Smooth muscle cell (in vitro differentiated cells): ENCODE results near the gene BTN1A1. TPM values are rescaled to one million over a fixed set of nuclear protein-coding genes. Genes with fewer than 3 reads are reported as not detected.

ENCODE experiments used
- DNase-seq: peaks from one replicate; lab custom pipeline; 2025; ENCODE audit not compliant: unreplicated experiment; lab: John Stamatoyannopoulos, UW
- H2AFZ ChIP-seq: fragments of 200-600 bp; sonication (generic); 2 replicates; pipeline ENCODE4 v1.6.0; 2016; ENCODE audit warnings: antibody characterized with exemption, low read depth, mild to moderate bottlenecking
- H3F3A ChIP-seq: fragments of 200-600 bp; sonication (generic); 2 replicates; pipeline ENCODE4 v1.6.0; 2017; ENCODE audit warnings: antibody characterized with exemption, low read depth
- H3K27ac ChIP-seq: fragments of 200-600 bp; sonication (generic); 2 replicates; pipeline ENCODE4 v1.5.1; 2016; ENCODE audit warnings: low read depth, mild to moderate bottlenecking
- H3K27me3 ChIP-seq: fragments of 200-600 bp; sonication (generic); 2 replicates; pipeline ENCODE4 v1.6.1; 2016; ENCODE audit warnings: low read depth, mild to moderate bottlenecking
- H3K36me3 ChIP-seq: fragments of 200-600 bp; sonication (generic); 2 replicates; pipeline ENCODE4 v1.5.1; 2016; ENCODE audit warnings: low read depth
- H3K4me1 ChIP-seq: fragments of 200-600 bp; sonication (generic); 2 replicates; pipeline ENCODE4 v1.5.1; 2016; ENCODE audit warnings: low read depth
- H3K4me2 ChIP-seq: fragments of 200-600 bp; sonication (generic); 2 replicates; pipeline ENCODE4 v1.6.0; 2016; ENCODE audit warnings: mild to moderate bottlenecking
- H3K4me3 ChIP-seq: fragments of 200-600 bp; sonication (generic); 2 replicates; pipeline ENCODE4 v1.5.1; 2016; ENCODE audit warnings: mild to moderate bottlenecking
- H3K79me2 ChIP-seq: fragments of 200-600 bp; sonication (generic); 2 replicates; pipeline ENCODE4 v1.6.0; 2016; ENCODE audit warnings: low read depth, mild to moderate bottlenecking
- H3K9ac ChIP-seq: fragments of 200-600 bp; sonication (generic); 2 replicates; pipeline ENCODE4 v1.6.0; 2016; ENCODE audit warnings: low read depth
- H3K9me3 ChIP-seq: fragments of 200-600 bp; sonication (generic); replicated peaks from 2 replicates; pipeline ENCODE4 v1.5.1; 2016; ENCODE audit warnings: low read depth
- H4K20me1 ChIP-seq: fragments of 200-600 bp; sonication (generic); 2 replicates; pipeline ENCODE4 v1.6.0; 2016; ENCODE audit warnings: low read depth
- whole genome bisulfite sequencing: methylation state at CpG from one replicate; pipeline ENCODE4 v1.1.7; 2016; ENCODE audit warnings: low lambda C conversion rate; 5-methylcytosine and 5-hydroxymethylcytosine counted together
- polyA plus RNA-seq: library from polyadenylated mRNA; unstranded; fragments of >200 nt; fragmentation: Nextera tagmentation; extraction: Ambion mirVana; gene quantifications from 2 replicates; pipeline ENCODE4 v1.2.1, GENCODE V29; 2016
- total RNA-seq: library from RNA; depleted of rRNA; stranded (reverse); fragments of >200 nt; gene quantifications from 2 replicates; pipeline ENCODE4 v1.2.3, GENCODE V29; 2014
- TF ChIP-seq, protein P1 (sequence below): fragments of 200-600 bp; sonication (generic); IDR thresholded peaks from 2 replicates; pipeline ENCODE4 v1.5.1; 2017; ENCODE audit warnings: borderline replicate concordance, mild to moderate bottlenecking, antibody characterized with exemption; ENCODE audit not compliant: insufficient read depth, poor library complexity, severe bottlenecking

BTN1A1 gene, protein sequence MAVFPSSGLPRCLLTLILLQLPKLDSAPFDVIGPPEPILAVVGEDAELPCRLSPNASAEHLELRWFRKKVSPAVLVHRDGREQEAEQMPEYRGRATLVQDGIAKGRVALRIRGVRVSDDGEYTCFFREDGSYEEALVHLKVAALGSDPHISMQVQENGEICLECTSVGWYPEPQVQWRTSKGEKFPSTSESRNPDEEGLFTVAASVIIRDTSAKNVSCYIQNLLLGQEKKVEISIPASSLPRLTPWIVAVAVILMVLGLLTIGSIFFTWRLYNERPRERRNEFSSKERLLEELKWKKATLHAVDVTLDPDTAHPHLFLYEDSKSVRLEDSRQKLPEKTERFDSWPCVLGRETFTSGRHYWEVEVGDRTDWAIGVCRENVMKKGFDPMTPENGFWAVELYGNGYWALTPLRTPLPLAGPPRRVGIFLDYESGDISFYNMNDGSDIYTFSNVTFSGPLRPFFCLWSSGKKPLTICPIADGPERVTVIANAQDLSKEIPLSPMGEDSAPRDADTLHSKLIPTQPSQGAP
- total RNA-seq (0.27 TPM in 1 of 2 replicates, not detected in the other), polyA plus RNA-seq (not detected in 2 replicates)

DNA sequence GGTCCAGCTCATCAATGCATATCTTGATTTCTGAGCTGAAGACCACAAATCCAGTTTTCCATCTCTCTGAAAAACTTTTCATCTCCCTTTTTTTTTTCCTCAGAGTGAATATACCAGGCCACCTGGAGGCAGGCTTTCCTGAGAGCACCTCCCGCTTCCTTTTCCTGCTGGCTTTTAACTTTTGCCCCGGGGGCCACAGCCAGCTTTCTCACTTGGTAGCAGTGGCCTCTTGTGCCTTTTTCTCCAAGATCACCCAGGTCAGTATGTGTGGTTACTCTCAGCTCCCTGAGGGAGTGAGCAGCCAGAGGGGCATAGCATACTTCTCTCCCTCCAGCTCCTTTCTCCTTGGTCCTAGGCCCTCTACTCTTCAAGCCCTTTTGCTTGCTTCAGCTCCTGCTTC is at the start of gene BTN1A1:
Gene BTN1A1, plus strand, starts transcription at position 202 of the 400 bp plus-strand sequence. CDS start 984 bp downstream, outside the sequence.
- Histone ChIP-seq H3K4me1 (peaks cover 4% of the 10 kb centered on the region), H3K36me3 (no peaks in the 10 kb centered on the region), H4K20me1 (no peaks in the 10 kb centered on the region), H3K79me2 (no peaks in the 10 kb centered on the region), H3K4me2 (peak within 1 kb of the TSS; percentile 87), H3K27ac (no peak within 1 kb of the TSS), H3K4me3 (no peak within 1 kb of the TSS), H3K9ac (no peak within 1 kb of the TSS), H3F3A (no peaks in the 10 kb centered on the region), H3K9me3 (no peaks in the 10 kb centered on the region), H2AFZ (no peak within 1 kb of the TSS), H3K27me3 (peaks cover 53% of the 10 kb centered on the region)
- DNase-seq: no peak
- WGBS: 75% methylated on average over 2 of the region's 2 CpGs
- TF ChIP-seq, protein P1, sequence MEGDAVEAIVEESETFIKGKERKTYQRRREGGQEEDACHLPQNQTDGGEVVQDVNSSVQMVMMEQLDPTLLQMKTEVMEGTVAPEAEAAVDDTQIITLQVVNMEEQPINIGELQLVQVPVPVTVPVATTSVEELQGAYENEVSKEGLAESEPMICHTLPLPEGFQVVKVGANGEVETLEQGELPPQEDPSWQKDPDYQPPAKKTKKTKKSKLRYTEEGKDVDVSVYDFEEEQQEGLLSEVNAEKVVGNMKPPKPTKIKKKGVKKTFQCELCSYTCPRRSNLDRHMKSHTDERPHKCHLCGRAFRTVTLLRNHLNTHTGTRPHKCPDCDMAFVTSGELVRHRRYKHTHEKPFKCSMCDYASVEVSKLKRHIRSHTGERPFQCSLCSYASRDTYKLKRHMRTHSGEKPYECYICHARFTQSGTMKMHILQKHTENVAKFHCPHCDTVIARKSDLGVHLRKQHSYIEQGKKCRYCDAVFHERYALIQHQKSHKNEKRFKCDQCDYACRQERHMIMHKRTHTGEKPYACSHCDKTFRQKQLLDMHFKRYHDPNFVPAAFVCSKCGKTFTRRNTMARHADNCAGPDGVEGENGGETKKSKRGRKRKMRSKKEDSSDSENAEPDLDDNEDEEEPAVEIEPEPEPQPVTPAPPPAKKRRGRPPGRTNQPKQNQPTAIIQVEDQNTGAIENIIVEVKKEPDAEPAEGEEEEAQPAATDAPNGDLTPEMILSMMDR: no peak

DNA sequence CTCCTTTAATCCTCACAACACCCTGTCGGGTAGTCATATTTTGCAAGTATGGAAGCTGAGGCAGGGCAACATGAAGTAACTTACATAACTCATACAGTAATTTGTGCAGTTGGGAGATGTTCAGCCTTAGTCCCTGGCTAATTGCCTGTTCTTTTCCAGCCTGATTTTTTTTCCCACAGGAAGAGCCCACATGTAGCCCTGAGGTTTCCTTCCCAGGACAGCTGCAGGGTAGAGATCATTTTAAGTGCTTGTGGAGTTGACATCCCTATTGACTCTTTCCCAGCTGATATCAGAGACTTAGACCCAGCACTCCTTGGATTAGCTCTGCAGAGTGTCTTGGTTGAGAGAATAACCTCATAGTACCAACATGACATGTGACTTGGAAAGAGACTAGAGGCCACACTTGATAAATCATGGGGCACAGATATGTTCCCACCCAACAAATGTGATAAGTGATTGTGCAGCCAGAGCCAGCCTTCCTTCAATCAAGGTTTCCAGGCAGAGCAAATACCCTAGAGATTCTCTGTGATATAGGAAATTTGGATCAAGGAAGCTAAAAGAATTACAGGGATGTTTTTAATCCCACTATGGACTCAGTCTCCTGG is 47.4 kb upstream of the BTN1A1 start:
- Histone ChIP-seq H3K9ac (no peak overlapping the region), H3K4me3 (no peak overlapping the region), H3K9me3 (no peaks in the 10 kb centered on the region), H4K20me1 (no peaks in the 10 kb centered on the region), H3K4me2 (no peak overlapping the region), H3K4me1 (no peaks in the 10 kb centered on the region), H3K27ac (no peak overlapping the region), H3K79me2 (no peaks in the 10 kb centered on the region), H3K36me3 (no peaks in the 10 kb centered on the region), H3K27me3 (no peaks in the 10 kb centered on the region), H2AFZ (no peak overlapping the region), H3F3A (no peaks in the 10 kb centered on the region)
- TF ChIP-seq, protein P1: no peak
- WGBS: 89% methylated on average over 1 of the region's 1 CpG
- DNase-seq: no peak

DNA sequence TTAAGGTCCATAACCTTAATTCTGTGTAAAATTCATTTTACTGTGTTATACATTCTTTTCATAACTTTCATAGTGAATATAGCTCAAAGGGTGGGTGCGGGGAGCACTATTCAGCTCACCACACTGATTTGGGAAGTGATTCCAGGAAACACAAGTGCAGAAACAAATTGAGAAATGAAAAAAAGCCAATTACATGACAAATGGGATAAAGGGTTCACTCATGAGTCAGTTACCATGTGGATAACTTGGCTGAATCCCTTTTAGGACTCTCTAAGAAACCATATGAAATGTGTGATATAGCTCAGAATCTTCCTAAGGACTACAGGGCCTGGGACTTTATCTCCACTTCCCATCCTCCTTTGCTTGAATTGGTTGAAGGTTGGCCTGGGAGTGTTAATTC is 45.5 kb upstream of the BTN1A1 start:
- DNase-seq: no peak
- Histone ChIP-seq H3F3A (no peaks in the 10 kb centered on the region), H3K27me3 (no peaks in the 10 kb centered on the region), H3K27ac (no peak overlapping the region), H4K20me1 (no peaks in the 10 kb centered on the region), H3K4me2 (no peak overlapping the region), H3K79me2 (peaks cover 18% of the 10 kb centered on the region), H3K4me1 (peaks cover 9% of the 10 kb centered on the region), H3K4me3 (no peak overlapping the region), H2AFZ (no peak overlapping the region), H3K36me3 (no peaks in the 10 kb centered on the region), H3K9me3 (no peaks in the 10 kb centered on the region), H3K9ac (no peak overlapping the region)
- TF ChIP-seq, protein P1: no peak
- 100% methylated on average over 1 of the region's 1 CpG for WGBS
